Brain microvascular endothelial cell (primary cell): ENCODE data around the gene ARHGAP32.

Source experiments
- DNase-seq: peaks from one replicate; pipeline ENCODE4 v3.0.0-alpha.2; 2020
- H3K27ac ChIP-seq: fragments of 250-450 bp; sonication (Bioruptor Pico); 2 replicates; pipeline ENCODE4 v1.5.1; 2020; ENCODE audit warnings: mild to moderate bottlenecking, moderate library complexity
- H3K27me3 ChIP-seq: fragments of 250-450 bp; sonication (Bioruptor Pico); replicated peaks from 2 replicates; pipeline ENCODE4 v1.5.1; 2020; ENCODE audit warnings: mild to moderate bottlenecking
- H3K36me3 ChIP-seq: fragments of 250-450 bp; sonication (Bioruptor Pico); replicated peaks from 2 replicates; pipeline ENCODE4 v1.5.1; 2020; ENCODE audit warnings: mild to moderate bottlenecking
- H3K4me3 ChIP-seq: 2 replicates; pipeline ENCODE4 v1.5.1; 2011; ENCODE audit warnings: low read depth, mild to moderate bottlenecking, control low read depth, low read length, moderate library complexity
- CTCF ChIP-seq: IDR thresholded peaks from 2 replicates; pipeline ENCODE4 v1.5.1; 2011; ENCODE audit warnings: low read depth, mild to moderate bottlenecking, moderate library complexity, low read length, control low read depth, inconsistent platforms; ENCODE audit errors: missing control alignments
- in situ Hi-C: cut with HindIII; loops from 2 replicates; pipeline ENCODE4 v1.10.0; 2017; ENCODE audit warnings: low sequenced_read_pairs, low pct_ligation_motif_present

The ARHGAP32 gene

GRCh38 chr11:129192150-129192549 is at the start of gene ARHGAP32:
TSS of gene ARHGAP32 (minus strand) at chr11:129192325. CDS start at chr11:129192198, 127 bp downstream.
- H3K27ac ChIP-seq: no peak within 1 kb of the TSS
- H3K27me3 ChIP-seq: no peaks in the 10 kb centered on the region
- no peak for TF ChIP-seq CTCF
- no peak within 1 kb of the TSS for H3K4me3 ChIP-seq
- no peaks in the 10 kb centered on the region for H3K36me3 ChIP-seq
- DNase-seq: no peak
- in situ Hi-C loops: no loop called here

- Histone ChIP-seq H3K27ac (no peak overlapping the region), H3K36me3 (no peaks in the 10 kb centered on the region), H3K27me3 (no peaks in the 10 kb centered on the region), H3K4me3 (no peak overlapping the region)
- in situ Hi-C loops: no loop called here
- TF ChIP-seq CTCF: no peak
- DNase-seq: no peak
Measured at GRCh38 chr11:129239207-129239606, 47.1 kb upstream of the ARHGAP32 start.

- no peaks in the 10 kb centered on the region for H3K36me3 ChIP-seq
- H3K27ac ChIP-seq: no peak overlapping the region
- no peaks in the 10 kb centered on the region for H3K27me3 ChIP-seq
- no peak overlapping the region for H3K4me3 ChIP-seq
- TF ChIP-seq CTCF: no peak
- no peak for DNase-seq
- in situ Hi-C loops: no loop called here
Measured at GRCh38 chr11:129237880-129238638, 45.9 kb upstream of the ARHGAP32 start.

GRCh38 chr11:129237456-129237855 is 45.3 kb upstream of the ARHGAP32 start:
- no peak overlapping the region for H3K4me3 ChIP-seq
- in situ Hi-C loops: no loop called here
- no peak for DNase-seq
- no peaks in the 10 kb centered on the region for H3K27me3 ChIP-seq
- no peak overlapping the region for H3K27ac ChIP-seq
- no peaks in the 10 kb centered on the region for H3K36me3 ChIP-seq
- TF ChIP-seq CTCF: no peak

GRCh38 chr11:129236850-129237249 is 44.7 kb upstream of the ARHGAP32 start:
- TF ChIP-seq CTCF: no peak
- in situ Hi-C loops: no loop called here

GRCh38 chr11:129234978-129235377 is 42.9 kb upstream of the ARHGAP32 start:
- TF ChIP-seq CTCF: no peak
- DNase-seq: no peak
- in situ Hi-C loops: no loop called here
- Histone ChIP-seq H3K27me3 (no peaks in the 10 kb centered on the region), H3K36me3 (no peaks in the 10 kb centered on the region), H3K4me3 (no peak overlapping the region), H3K27ac (no peak overlapping the region)

More at GRCh38 chr11:129236850-129237249, 44.7 kb upstream of the ARHGAP32 start:
- DNase-seq: no peak
- H3K27me3 ChIP-seq: no peaks in the 10 kb centered on the region
- H3K27ac ChIP-seq: no peak overlapping the region
- no peaks in the 10 kb centered on the region for H3K36me3 ChIP-seq
- H3K4me3 ChIP-seq: no peak overlapping the region
